ENCODE results near the gene IDH3B.
"Not testable (repeated sequence)": the region's sequence is repeated elsewhere in the genome, so short reads cannot be mapped to it uniquely, and the experiment has no call there.

Gene IDH3B

GRCh38 chr20:2698912-2699311 lies 34.9 kb upstream of the IDH3B start:
- no peak for DNase-seq (ENCODE audit: low read depth)
- in situ Hi-C loops (cut with HindIII; ENCODE audit: low sequenced_read_pairs): no loop called here

GRCh38 chr20:2698186-2698817 lies 34.3 kb upstream of the IDH3B start:
- TF ChIP-seq CTCF (IDR thresholded peaks at IDR 0.05; ENCODE audit: low read depth, low read length, missing control alignments): no peak
- in situ Hi-C loops (cut with HindIII; ENCODE audit: low sequenced_read_pairs): no loop called here
- H3K4me3 ChIP-seq (ENCODE audit: low read depth, low read length): no peak overlapping the region
- DNase-seq (ENCODE audit: low read depth): no peak

More at GRCh38 chr20:2698912-2699311, 34.9 kb upstream of the IDH3B start:
- H3K4me3 ChIP-seq (ENCODE audit: low read depth, low read length): no peak overlapping the region
- no peak for TF ChIP-seq CTCF (IDR thresholded peaks at IDR 0.05; ENCODE audit: low read depth, low read length, missing control alignments)

- no peak overlapping the region for H3K4me3 ChIP-seq (ENCODE audit: low read depth, low read length)
- in situ Hi-C loops (cut with HindIII; ENCODE audit: low sequenced_read_pairs): no loop called here
- no peak for TF ChIP-seq CTCF (IDR thresholded peaks at IDR 0.05; ENCODE audit: low read depth, low read length, missing control alignments)
- DNase-seq (ENCODE audit: low read depth): no peak
Observed at GRCh38 chr20:2697768-2698167, 33.8 kb upstream of the IDH3B start.

GRCh38 chr20:2696646-2697045 lies 32.6 kb upstream of the IDH3B start:
- in situ Hi-C loops (cut with HindIII; ENCODE audit: low sequenced_read_pairs): no loop called here
- TF ChIP-seq CTCF (IDR thresholded peaks at IDR 0.05; ENCODE audit: low read depth, low read length, missing control alignments): no peak
- no peak for DNase-seq (ENCODE audit: low read depth)
- H3K4me3 ChIP-seq (ENCODE audit: low read depth, low read length): no peak overlapping the region

- DNase-seq (ENCODE audit: low read depth); in situ Hi-C loops (cut with HindIII; ENCODE audit: low sequenced_read_pairs); H3K4me3 ChIP-seq (ENCODE audit: low read depth, low read length): not testable (repeated sequence)
Observed at GRCh38 chr20:2695984-2696525, 32.0 kb upstream of the IDH3B start.

GRCh38 chr20:2695206-2695983 lies 31.4 kb upstream of the IDH3B start:
- TF ChIP-seq CTCF (IDR thresholded peaks at IDR 0.05; ENCODE audit: low read depth, low read length, missing control alignments): no peak
- in situ Hi-C loops (cut with HindIII; ENCODE audit: low sequenced_read_pairs): no loop called here
- H3K4me3 ChIP-seq (ENCODE audit: low read depth, low read length): no peak overlapping the region
- no peak for DNase-seq (ENCODE audit: low read depth)

GRCh38 chr20:2694519-2694918 lies 30.5 kb upstream of the IDH3B start:
- no peak for TF ChIP-seq CTCF (IDR thresholded peaks at IDR 0.05; ENCODE audit: low read depth, low read length, missing control alignments)
- no peak overlapping the region for H3K4me3 ChIP-seq (ENCODE audit: low read depth, low read length)
- in situ Hi-C loops (cut with HindIII; ENCODE audit: low sequenced_read_pairs): no loop called here
- no peak for DNase-seq (ENCODE audit: low read depth)

Data from astrocyte of the cerebellum (primary cell).